PC-3 (cell line): ENCODE measurements around the gene PSMD2. TPM values are rescaled to one million over a fixed set of nuclear protein-coding genes. Genes with fewer than 3 reads are reported as not detected.

Experiments
- ATAC-seq: fragments of 200-7000 bp; cut with Tn5 transposase; 2 replicates; pipeline ENCODE4 v1.9.1; 2020; ENCODE audit warnings: mild to moderate bottlenecking, moderate library complexity
- BruUV-seq: library from RNA; stranded (reverse); fragments of 400-500 nt; replicated peaks from 2 replicates; lab custom pipeline; 2021; lab: Mats Ljungman, UMichigan
- CTCF ChIA-PET: fragments of 300-600 bp; sonication (Branson Sonifier 250); formaldehyde crosslinking; loops from one replicate; lab custom pipeline; 2022; ENCODE audit warnings: antibody characterized with exemption; lab: Charles Lee
- POLR2A ChIA-PET: fragments of 300-600 bp; sonication (Branson Sonifier 250); formaldehyde crosslinking; loops from one replicate; lab custom pipeline; 2022; ENCODE audit warnings: antibody characterized with exemption; ENCODE audit not compliant: unreplicated experiment; lab: Charles Lee
- DNase-seq: peaks from one replicate; pipeline ENCODE4 v3.0.0-alpha.2; 2015
- H2AFZ ChIP-seq: fragments of 300-600 bp; sonication (generic); 2 replicates; pipeline ENCODE4 v1.6.0; 2016; ENCODE audit warnings: antibody characterized with exemption, low read length
- H3F3A ChIP-seq: fragments of 300-600 bp; sonication (generic); one replicate; pipeline ENCODE4 v1.6.0; 2017; ENCODE audit warnings: antibody characterized with exemption, low read length, control low read depth, mild to moderate bottlenecking; ENCODE audit not compliant: unreplicated experiment
- H3K27ac ChIP-seq: fragments of 300-600 bp; sonication (generic); 2 replicates; pipeline ENCODE4 v1.5.1; 2016; ENCODE audit warnings: mild to moderate bottlenecking, low read length
- H3K27me3 ChIP-seq: fragments of 300-600 bp; sonication (generic); 2 replicates; pipeline ENCODE4 v1.6.1; 2016; ENCODE audit warnings: low read length, mixed read lengths
- H3K36me3 ChIP-seq: fragments of 300-600 bp; sonication (generic); 2 replicates; pipeline ENCODE4 v1.6.1; 2016; ENCODE audit warnings: low read depth, mixed run types, low read length, mixed read lengths
- H3K4me1 ChIP-seq: fragments of 300-600 bp; sonication (generic); 2 replicates; pipeline ENCODE4 v1.5.1; 2016; ENCODE audit warnings: low read length; ENCODE audit not compliant: insufficient read depth
- H3K4me2 ChIP-seq: fragments of 300-600 bp; sonication (generic); 2 replicates; pipeline ENCODE4 v1.6.0; 2016; ENCODE audit warnings: low read length
- H3K4me3 ChIP-seq: fragments of 300-600 bp; sonication (generic); 2 replicates; pipeline ENCODE4 v1.5.1; 2016; ENCODE audit warnings: mild to moderate bottlenecking, low read length, mixed read lengths
- H3K79me2 ChIP-seq: fragments of 300-600 bp; sonication (generic); 2 replicates; pipeline ENCODE4 v1.6.1; 2017; ENCODE audit warnings: low read length, mixed read lengths
- H3K9ac ChIP-seq: fragments of 300-600 bp; sonication (generic); 2 replicates; pipeline ENCODE4 v1.6.0; 2016; ENCODE audit warnings: mild to moderate bottlenecking, low read length
- H3K9me2 ChIP-seq: fragments of 300-600 bp; sonication (generic); replicated peaks from 2 replicates; pipeline ENCODE4 v1.6.1; 2016; ENCODE audit warnings: mixed run types, low read length, mixed read lengths
- H3K9me3 ChIP-seq: fragments of 300-600 bp; sonication (generic); 2 replicates; pipeline ENCODE4 v1.6.1; 2016; ENCODE audit warnings: low read length, mixed read lengths
- H4K20me1 ChIP-seq: fragments of 300-600 bp; sonication (generic); 2 replicates; pipeline ENCODE4 v1.6.1; 2016; ENCODE audit warnings: low read length, mixed read lengths
- CTCF ChIP-seq: fragments of 300-600 bp; sonication (generic); conservative IDR thresholded peaks from 2 replicates; pipeline ENCODE4 v1.5.1; 2017; ENCODE audit warnings: antibody characterized with exemption, low read depth, mild to moderate bottlenecking, low read length
- EZH2 ChIP-seq: fragments of 300-600 bp; sonication (generic); IDR thresholded peaks from one replicate; pipeline ENCODE4 v1.6.1; 2017; ENCODE audit warnings: antibody characterized with exemption, mild to moderate bottlenecking, low read length; ENCODE audit not compliant: unreplicated experiment
- EZH2phosphoT487 ChIP-seq: fragments of 300-600 bp; sonication (generic); IDR thresholded peaks from 2 replicates; pipeline ENCODE4 v1.6.1; 2018; ENCODE audit warnings: mild to moderate bottlenecking, antibody characterized with exemption, low read length, borderline replicate concordance
- intact Hi-C: fragments of 100-400 bp; cut with micrococcal nuclease; formaldehyde crosslinking; loops from 2 replicates; pipeline ENCODE4 v1.9.0; 2023
- total RNA-seq: library from RNA; depleted of rRNA; stranded (reverse); fragments of >200 nt; gene quantifications from 2 replicates; pipeline ENCODE4 v1.2.3, GENCODE V29; 2014

PSMD2 gene
- total RNA-seq, 1 experiment from 2014 or later: 1,057 TPM

- no peaks in the 10 kb centered on the region for H3K9me2 ChIP-seq
- intact Hi-C loops: loop anchor here (1.0 to 5.0 kb wide), 3 partner anchors 15 to 33 kb away; partner anchors contain the start of gene PSMD2
- peak; percentile 72 for ATAC-seq
These were observed 15.3 kb downstream of the PSMD2 start, which contains the start of gene EIF4G1 for GRCh38 chr3:184314363-184314699. Gene EIF4G1, plus strand, starts transcription at chr3:184314606. Its CDS starts 1,191 bp downstream, at chr3:184315797.

GRCh38 chr3:184314700-184315542, 15.9 kb downstream of the PSMD2 start:
- Histone ChIP-seq H3K4me1 (peaks cover 36% of the 10 kb centered on the region), H3F3A (peaks cover 8% of the 10 kb centered on the region), H3K9me2 (no peaks in the 10 kb centered on the region), H2AFZ (no peak overlapping the region), H3K9ac (peak overlapping the region; percentile 100), H3K9me3 (no peaks in the 10 kb centered on the region), H3K4me2 (peak overlapping the region; percentile 96), H3K4me3 (peak overlapping the region; percentile 100), H3K79me2 (peaks cover 52% of the 10 kb centered on the region), H3K36me3 (peaks cover 25% of the 10 kb centered on the region), H4K20me1 (peaks cover 46% of the 10 kb centered on the region), H3K27me3 (no peaks in the 10 kb centered on the region), H3K27ac (peak overlapping the region; percentile 90)
- intact Hi-C loops: loop anchor here (1.0 to 5.0 kb wide), 3 partner anchors 16 to 32 kb away; partner anchors contain the start of gene PSMD2
- CTCF ChIA-PET: no interaction called here
- POLR2A ChIA-PET: interaction anchor here (0.5 kb wide), 1 partner anchor 36 kb away, joined by 19 read pairs; no protein-coding TSS in a partner anchor
- peak; percentile 44 for ATAC-seq
- DNase-seq: peak; percentile 61
- BruUV-seq: no TSS peak
- no peak for TF ChIP-seq EZH2
- TF ChIP-seq CTCF: no peak
- TF ChIP-seq EZH2phosphoT487: no peak

More at GRCh38 chr3:184314363-184314699, 15.3 kb downstream of the PSMD2 start, which contains the start of gene EIF4G1:
- POLR2A ChIA-PET: no interaction called here
- TF ChIP-seq EZH2 (no peak), EZH2phosphoT487 (no peak), CTCF (no peak)
- Histone ChIP-seq H3K4me2 (peak within 1 kb of the TSS; percentile 96), H3K9ac (peak within 1 kb of the TSS; percentile 100), H3K27ac (peak within 1 kb of the TSS; percentile 90), H3K9me3 (no peaks in the 10 kb centered on the region), H2AFZ (peak within 1 kb of the TSS; percentile 84), H3K27me3 (no peaks in the 10 kb centered on the region), H3K4me1 (peaks cover 30% of the 10 kb centered on the region), H4K20me1 (peaks cover 41% of the 10 kb centered on the region), H3K4me3 (peak within 1 kb of the TSS; percentile 100), H3K36me3 (peaks cover 25% of the 10 kb centered on the region), H3K79me2 (peaks cover 47% of the 10 kb centered on the region), H3F3A (peaks cover 8% of the 10 kb centered on the region)
- BruUV-seq: no TSS peak
- CTCF ChIA-PET: no interaction called here
- peak; percentile 95 for DNase-seq
